ENCODE measurements around the gene SIPA1L3. TPM values are rescaled to one million over a fixed set of nuclear protein-coding genes. Genes with fewer than 3 reads are reported as not detected.

SIPA1L3 gene
- total and polyA plus RNA-seq, 9 of the 15 experiments (the other 6 are each of a cell fraction or from before 2014, with no cell fraction given), result 0.01 to 6.1 (median 2.5) TPM

- TF ChIP-seq REST (IDR thresholded peaks at IDR 0.05; ENCODE audit: borderline replicate concordance), result no peak
- no peak for TF ChIP-seq REST (CRISPR knock-in tag; IDR thresholded peaks at IDR 0.05; ENCODE audit: low read depth)
- no peak for TF ChIP-seq PTTG1 (tag; IDR thresholded peaks at IDR 0.05; ENCODE audit: low read depth)
- no peak for TF ChIP-seq ZNF668 (CRISPR knock-in tag; IDR thresholded peaks at IDR 0.05)
- TF ChIP-seq SIN3A (IDR thresholded peaks at IDR 0.05; ENCODE audit: borderline replicate concordance in 2 of 2, control insufficient read depth in 1 of 2, low read depth in 2 of 2, low read length in 2 of 2), result peak in 1 of 2 experiments; percentile 62; a peak in 1 of 4 replicates
- no peak for TF ChIP-seq ZNF318 (IDR thresholded peaks at IDR 0.05; ENCODE audit: borderline replicate concordance in 1 of 2, low read depth in 1 of 2)
- no peak for TF ChIP-seq MIER1 (IDR thresholded peaks at IDR 0.05; ENCODE audit: low read depth)
- no peak for TF ChIP-seq NCOA1 (IDR thresholded peaks at IDR 0.05; ENCODE audit: low read depth)
- TF ChIP-seq ZKSCAN8 (CRISPR knock-in tag; IDR thresholded peaks at IDR 0.05), result no peak
- no peak for TF ChIP-seq ADNP (tag; IDR thresholded peaks at IDR 0.05)
- no peak for TF ChIP-seq ZNF79 (CRISPR knock-in tag; IDR thresholded peaks at IDR 0.05; ENCODE audit: low read depth)
Measured at GRCh38 chr19:38255383-38256014, 348.5 kb downstream of the SIPA1L3 start (continued).

Measured in K562 (cell line).